NCI-H2107 treated with DMSO at 0.1 percent for 48 hours (cell line): ENCODE data around the gene PPARG.

ENCODE experiments used
- DNase-seq: peaks from one replicate; lab custom pipeline; 2025; ENCODE audit not compliant: unreplicated experiment; lab: John Stamatoyannopoulos, UW

The PPARG gene

GRCh38 chr3:12308517-12308916 is 19.6 kb downstream of the PPARG start:
- DNase-seq: no peak

- no peak for DNase-seq
Measured at GRCh38 chr3:12309716-12310115, 20.8 kb downstream of the PPARG start.

- DNase-seq: no peak
Measured at GRCh38 chr3:12312010-12312409, 23.1 kb downstream of the PPARG start.

- DNase-seq: no peak
Measured at GRCh38 chr3:12313519-12313918, 24.6 kb downstream of the PPARG start.

GRCh38 chr3:12316253-12316652 is 27.4 kb downstream of the PPARG start:
- no peak for DNase-seq

GRCh38 chr3:12316729-12317351 is 28.0 kb downstream of the PPARG start:
- no peak for DNase-seq

GRCh38 chr3:12317914-12318313 is 29.0 kb downstream of the PPARG start:
- no peak for DNase-seq

GRCh38 chr3:12318758-12319621 is 30.1 kb downstream of the PPARG start:
- DNase-seq: no peak

GRCh38 chr3:12321015-12321414 is 32.1 kb downstream of the PPARG start:
- no peak for DNase-seq

GRCh38 chr3:12323237-12323636 is 34.4 kb downstream of the PPARG start:
- no peak for DNase-seq

GRCh38 chr3:12325586-12326515 is 37.0 kb downstream of the PPARG start:
- DNase-seq: no peak

- no peak for DNase-seq
Measured at GRCh38 chr3:12327021-12327420, 38.2 kb downstream of the PPARG start.

GRCh38 chr3:12328132-12328836 is 39.4 kb downstream of the PPARG start:
- DNase-seq: no peak

- DNase-seq: no peak
Measured at GRCh38 chr3:12328837-12329462, 40.1 kb downstream of the PPARG start.

- no peak for DNase-seq
Measured at GRCh38 chr3:12334786-12335185, 45.9 kb downstream of the PPARG start.

- DNase-seq: no peak
Measured at GRCh38 chr3:12335421-12335820, 46.6 kb downstream of the PPARG start.

GRCh38 chr3:12336099-12336498 is 47.2 kb downstream of the PPARG start:
- no peak for DNase-seq

- no peak for DNase-seq
Measured at GRCh38 chr3:12338595-12339546, 50.0 kb downstream of the PPARG start.
